Stimulated activated CD4-positive, alpha-beta T cell treated with anti-CD3 and anti-CD28 coated beads, Interleukin-2, amount 100 ng/mL, for 48 hours (primary cell): ENCODE results near the gene LDAF1.
"Not testable (repeated sequence)": the region's sequence is repeated elsewhere in the genome, so short reads cannot be mapped to it uniquely, and the experiment has no call there.

Source experiments
- DNase-seq, 2 donors: peaks; one replicate each; pipeline ENCODE4 v3.0.0-alpha.2; 2020

LDAF1 gene

GRCh38 chr16:21158208-21159110 lies at the start of gene LDAF1:
Gene LDAF1 (plus strand): TSS chr16:21158674. CDS start chr16:21161183, 2,509 bp downstream.
- DNase-seq = peak; percentile 76 to 77

- not testable (repeated sequence) for DNase-seq
Measured at GRCh38 chr16:21115551-21115950, 42.9 kb upstream of the LDAF1 start.

DNA sequence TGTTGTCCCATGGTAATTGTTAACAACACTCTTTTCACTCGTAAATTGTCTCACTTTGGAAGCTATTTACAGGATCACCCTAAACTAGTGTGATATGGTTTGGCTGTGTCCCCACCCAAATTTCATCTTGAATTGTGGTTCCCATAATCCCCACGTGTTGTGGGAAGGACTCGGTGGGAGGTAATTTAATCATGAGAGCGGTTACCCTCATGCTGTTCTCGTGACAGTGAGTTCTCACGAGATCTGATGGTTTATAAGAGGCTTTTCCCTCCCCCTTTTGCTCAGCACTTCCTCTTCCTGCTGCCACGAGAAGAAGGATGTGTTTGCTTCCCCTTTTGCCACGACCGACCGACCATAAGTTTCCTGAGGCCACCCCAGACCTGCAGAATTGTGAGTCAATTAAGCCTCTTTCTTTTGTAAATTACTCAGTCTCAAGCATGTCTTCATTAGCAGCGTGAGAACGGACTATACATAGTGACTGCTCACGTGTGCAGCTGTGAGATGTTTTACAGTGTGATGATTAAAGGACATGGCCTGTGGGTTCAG lies 42.3 kb upstream of the LDAF1 start:
- DNase-seq = peak in 1 of 2 donors; percentile 2

GRCh38 chr16:21117567-21117966 lies 40.9 kb upstream of the LDAF1 start:
- DNase-seq = no peak

GRCh38 chr16:21120976-21121520 lies 37.4 kb upstream of the LDAF1 start:
- no peak for DNase-seq

DNA sequence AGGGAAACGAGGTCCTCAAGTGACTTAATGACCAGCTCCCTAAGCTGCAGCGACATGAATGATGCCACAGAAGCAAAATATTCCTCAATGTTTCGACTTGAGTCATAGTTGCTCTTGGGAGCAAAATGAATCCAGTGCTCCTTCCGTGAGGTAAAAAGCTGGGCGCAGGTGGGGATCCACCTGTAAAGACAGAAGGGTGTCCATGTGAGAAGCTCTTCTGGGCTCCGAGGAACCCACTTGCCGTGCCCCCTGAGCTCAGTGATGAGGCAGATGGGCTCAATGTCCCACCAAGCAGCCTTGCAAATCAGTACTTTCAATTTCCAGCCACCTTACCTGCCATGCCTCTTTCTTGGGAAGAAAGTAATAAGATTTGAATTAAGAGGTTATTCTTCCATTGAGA lies 33.3 kb upstream of the LDAF1 start:
- no peak for DNase-seq

DNA sequence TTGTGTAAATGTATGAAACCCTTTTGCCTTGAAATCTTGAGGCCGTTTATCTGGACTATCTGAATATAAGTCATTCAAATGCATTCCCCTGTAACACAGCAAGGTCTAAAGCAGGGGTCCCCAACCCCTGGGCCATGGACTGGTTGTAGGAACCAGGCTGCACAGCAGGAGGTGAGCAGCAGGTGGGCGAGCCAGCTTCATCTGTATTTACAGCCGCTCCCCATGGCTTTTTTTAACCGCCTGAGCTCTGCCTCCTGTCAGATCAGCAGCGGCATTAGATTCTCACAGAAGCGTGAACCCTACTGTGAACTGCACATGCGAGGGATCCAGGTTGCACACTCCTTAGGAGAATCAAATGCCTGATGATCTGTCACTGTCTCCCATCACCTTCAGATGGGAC lies 32.0 kb upstream of the LDAF1 start:
- no peak for DNase-seq

GRCh38 chr16:21128991-21129390 lies 29.5 kb upstream of the LDAF1 start:
- no peak for DNase-seq

- no peak for DNase-seq
Measured at GRCh38 chr16:21130811-21131210, 27.7 kb upstream of the LDAF1 start.

DNA sequence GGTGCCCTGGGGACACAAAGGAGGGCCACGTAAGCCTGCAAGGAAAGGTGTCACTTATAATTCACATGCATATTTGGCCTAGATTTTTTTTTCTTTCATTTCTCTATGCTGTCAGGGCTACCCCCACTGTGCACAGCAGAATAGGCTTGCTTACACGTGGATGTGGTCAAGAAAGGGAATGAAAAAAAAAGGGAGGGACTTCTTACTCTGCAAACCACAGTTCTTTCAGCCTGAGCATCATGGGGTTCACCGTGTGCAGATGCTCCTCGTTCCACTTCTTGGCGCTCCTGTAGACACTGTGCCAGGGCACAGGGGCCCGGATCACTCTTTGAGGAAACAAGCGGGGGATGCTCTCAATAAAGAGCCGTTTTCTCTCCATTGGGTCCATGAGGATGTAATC lies 24.4 kb upstream of the LDAF1 start:
- no peak for DNase-seq

GRCh38 chr16:21145738-21146137 lies 12.7 kb upstream of the LDAF1 start:
- no peak for DNase-seq

DNA sequence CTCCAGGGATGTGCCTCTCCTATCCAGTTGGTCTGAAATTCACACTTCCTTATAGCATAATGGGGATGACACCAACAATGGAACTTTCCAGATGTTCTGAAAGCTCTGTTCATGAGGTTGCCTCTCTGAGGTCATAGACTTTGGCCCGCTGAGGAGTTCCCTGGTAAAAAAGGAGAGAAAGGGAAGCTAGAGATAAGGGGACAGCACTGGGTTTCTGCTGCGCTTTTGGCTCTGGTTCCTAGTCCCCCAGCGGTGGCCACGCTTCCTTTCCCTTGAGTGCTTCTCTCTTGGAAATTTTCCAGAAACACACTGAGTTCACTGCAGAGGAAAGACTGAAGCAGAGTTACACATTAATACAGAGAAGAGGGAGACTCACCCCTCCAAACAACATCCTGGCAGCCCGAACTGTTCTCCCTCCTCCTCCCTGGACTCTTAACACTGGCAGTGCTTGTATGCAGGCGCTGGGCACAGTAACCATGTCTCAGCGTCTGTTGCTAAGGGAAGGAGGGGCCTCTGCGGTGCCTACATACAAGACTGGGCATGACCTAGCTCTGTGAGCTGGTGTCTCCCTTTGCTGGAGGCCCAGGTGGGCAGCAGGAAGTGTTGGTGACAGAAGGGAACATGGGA lies 8.0 kb upstream of the LDAF1 start, which contains the start of gene DNAH3:
TSS of gene DNAH3 (minus strand) at position 472 of the 627 bp plus-strand sequence. CDS start 527 bp downstream, outside the sequence.
- no peak for DNase-seq

GRCh38 chr16:21152160-21153030 lies 6.1 kb upstream of the LDAF1 start:
- not testable (repeated sequence) for DNase-seq

DNA sequence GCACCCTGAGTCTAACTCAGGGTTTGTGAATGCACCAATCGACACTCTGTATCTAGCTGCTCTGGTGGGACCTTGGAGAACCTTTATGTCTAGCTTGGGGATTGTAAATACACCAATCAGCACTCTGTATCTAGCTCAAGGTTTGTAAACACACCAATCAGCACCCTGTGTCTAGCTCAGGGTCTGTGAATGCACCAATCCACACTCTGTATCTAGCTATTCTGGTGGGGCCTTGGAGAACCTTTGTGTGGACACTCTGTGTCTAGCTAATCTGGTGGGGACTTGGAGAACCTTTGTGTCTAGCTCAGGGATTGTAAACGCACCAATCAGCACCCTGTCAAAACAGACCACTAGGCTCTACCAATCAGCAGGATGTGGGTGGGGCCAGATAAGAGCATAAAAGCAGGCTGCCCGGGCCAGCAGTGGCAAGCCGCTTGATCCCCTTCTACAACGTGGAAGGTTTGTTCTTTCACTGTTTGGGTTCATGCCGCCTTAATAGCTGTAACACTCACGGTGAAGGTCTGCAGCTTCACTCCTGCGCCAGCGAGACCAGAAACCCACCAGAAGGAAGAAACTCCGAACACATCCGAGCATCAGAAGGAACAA lies 5.2 kb upstream of the LDAF1 start:
- DNase-seq = not testable (repeated sequence)

- not testable (repeated sequence) for DNase-seq
Measured at GRCh38 chr16:21156011-21156410, 2.5 kb upstream of the LDAF1 start.

DNA sequence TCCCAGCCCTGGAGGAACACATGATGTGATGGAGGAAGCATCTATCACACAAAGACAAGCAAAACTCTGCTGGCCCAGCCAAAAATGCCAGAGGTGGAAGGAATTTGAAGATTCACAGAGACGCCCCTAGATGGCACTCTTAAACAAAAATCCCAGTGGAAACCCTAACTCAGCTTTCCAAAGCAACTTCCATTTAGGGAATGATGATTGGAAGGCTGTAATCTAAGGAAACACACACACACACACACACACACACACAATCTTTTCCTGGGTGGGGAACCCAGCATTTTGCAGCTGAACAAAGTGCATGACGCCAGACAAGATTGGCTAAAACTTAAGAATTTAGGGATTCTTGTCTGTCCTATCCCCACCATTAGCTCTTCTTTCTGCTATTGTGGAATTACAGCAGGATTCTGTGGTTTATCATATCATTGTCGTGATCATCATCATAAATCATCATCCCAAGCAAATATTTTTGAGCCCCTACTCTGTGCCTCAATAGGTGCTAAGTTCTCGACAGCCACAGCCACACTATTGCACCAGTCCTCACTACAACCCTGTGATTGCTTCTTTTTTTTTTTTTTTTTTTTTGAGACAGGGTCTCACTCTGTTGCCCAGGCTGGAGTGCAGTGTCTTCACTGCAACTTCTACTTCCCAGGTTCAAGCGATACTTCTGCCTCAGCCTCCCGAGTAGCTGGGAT lies 1.6 kb upstream of the LDAF1 start:
- no peak for DNase-seq

GRCh38 chr16:21157632-21158031 lies 842 bp upstream of the LDAF1 start:
- no peak for DNase-seq

- peak in 1 of 2 donors; percentile 5 for DNase-seq
Measured at GRCh38 chr16:21159281-21159951, 942 bp downstream of the LDAF1 start.

GRCh38 chr16:21160276-21160675 lies 1.8 kb downstream of the LDAF1 start:
- no peak for DNase-seq

DNA sequence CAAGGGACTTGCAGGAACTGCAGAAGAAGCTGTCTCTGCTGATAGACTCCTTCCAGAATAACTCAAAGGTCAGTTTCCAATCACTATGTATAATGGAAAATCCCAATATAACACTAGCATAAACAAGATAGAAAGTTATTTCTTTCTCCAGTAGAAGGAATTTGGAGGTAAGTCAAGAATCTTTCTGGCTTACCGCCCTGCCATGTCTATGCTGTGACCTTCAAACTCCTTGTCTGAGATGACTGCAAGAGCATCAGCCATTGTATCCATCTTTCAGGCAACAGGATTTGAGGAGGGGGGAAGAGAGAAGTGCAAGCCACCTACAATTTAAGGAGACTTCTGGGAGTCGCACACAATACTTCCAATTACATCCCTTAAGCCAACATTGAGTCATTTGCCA lies 2.7 kb downstream of the LDAF1 start:
- no peak for DNase-seq

- no peak for DNase-seq
Measured at GRCh38 chr16:21162661-21163151, 4.2 kb downstream of the LDAF1 start.
